Inferior parietal cortex (tissue), 1 donor: ENCODE data around the gene EZR.
A peak's percentile ranks its signal among the peaks of the same experiment; 100 is the strongest.

Experiments used
- DNase-seq: peaks from one replicate; pipeline ENCODE4 v3.0.0-alpha.2; 2016; ENCODE audit errors: extremely low spot score

Gene EZR

GRCh38 chr6:158729906-158730540 is 89.1 kb downstream of the EZR start:
- no peak for DNase-seq

GRCh38 chr6:158725704-158726103 is 93.5 kb downstream of the EZR start:
- no peak for DNase-seq

GRCh38 chr6:158722176-158722729 is 96.9 kb downstream of the EZR start:
- DNase-seq: no peak

- peak; percentile 38 for DNase-seq
These were observed 100.6 kb downstream of the EZR start for GRCh38 chr6:158718461-158719046.

GRCh38 chr6:158717341-158718330 is 101.5 kb downstream of the EZR start:
- DNase-seq: no peak
